ENCODE results near the gene RNH1.
A peak's percentile ranks its signal among the peaks of the same experiment; 100 is the strongest.

The RNH1 gene

GRCh38 chr11:536841-537621, 30.0 kb upstream of the RNH1 start, which contains the start of gene LRRC56:
Gene LRRC56 (plus strand): TSS chr11:537527. CDS start chr11:540685, 3,158 bp downstream.
- peak; percentile 87 for DNase-seq

- DNase-seq = peak; percentile 98
These were observed 28.7 kb upstream of the RNH1 start, which contains the start of gene HRAS for GRCh38 chr11:535519-536454. Gene HRAS (minus strand): TSS chr11:535576.

GRCh38 chr11:535210-535518, 28.1 kb upstream of the RNH1 start:
- no peak for DNase-seq

- DNase-seq = peak; percentile 37
These were observed 27.6 kb upstream of the RNH1 start for GRCh38 chr11:534396-535209.

DNA sequence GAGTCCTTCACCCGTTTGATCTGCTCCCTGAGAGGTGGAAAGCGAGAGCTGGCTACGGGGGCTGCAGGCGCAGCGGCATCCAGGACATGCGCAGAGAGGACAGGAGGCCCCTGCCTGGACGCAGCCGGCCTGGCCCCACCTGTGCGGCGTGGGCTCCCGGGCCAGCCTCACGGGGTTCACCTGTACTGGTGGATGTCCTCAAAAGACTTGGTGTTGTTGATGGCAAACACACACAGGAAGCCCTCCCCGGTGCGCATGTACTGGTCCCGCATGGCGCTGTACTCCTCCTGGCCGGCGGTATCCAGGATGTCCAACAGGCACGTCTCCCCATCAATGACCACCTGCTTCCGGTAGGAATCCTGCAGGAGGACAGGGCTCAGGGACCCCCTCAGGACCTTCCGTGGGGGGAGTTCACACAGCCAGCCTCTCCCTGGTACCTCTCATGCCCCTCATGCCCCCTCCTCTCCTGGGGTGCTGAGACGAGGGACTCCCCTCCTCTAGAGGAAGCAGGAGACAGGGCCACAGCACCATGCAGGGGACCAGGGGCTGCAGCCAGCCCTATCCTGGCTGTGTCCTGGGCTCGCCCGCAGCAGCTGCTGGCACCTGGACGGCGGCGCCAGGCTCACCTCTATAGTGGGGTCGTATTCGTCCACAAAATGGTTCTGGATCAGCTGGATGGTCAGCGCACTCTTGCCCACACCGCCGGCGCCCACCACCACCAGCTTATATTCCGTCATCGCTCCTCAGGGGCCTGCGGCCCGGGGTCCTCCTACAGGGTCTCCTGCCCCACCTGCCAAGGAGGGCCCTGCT, 26.7 kb upstream of the RNH1 start:
- DNase-seq = no peak

GRCh38 chr11:532986-533585, 26.0 kb upstream of the RNH1 start:
- DNase-seq = no peak

GRCh38 chr11:532527-532985, 25.5 kb upstream of the RNH1 start:
- DNase-seq = no peak

- DNase-seq = no peak
These were observed 25.0 kb upstream of the RNH1 start for GRCh38 chr11:531919-532526.

DNA sequence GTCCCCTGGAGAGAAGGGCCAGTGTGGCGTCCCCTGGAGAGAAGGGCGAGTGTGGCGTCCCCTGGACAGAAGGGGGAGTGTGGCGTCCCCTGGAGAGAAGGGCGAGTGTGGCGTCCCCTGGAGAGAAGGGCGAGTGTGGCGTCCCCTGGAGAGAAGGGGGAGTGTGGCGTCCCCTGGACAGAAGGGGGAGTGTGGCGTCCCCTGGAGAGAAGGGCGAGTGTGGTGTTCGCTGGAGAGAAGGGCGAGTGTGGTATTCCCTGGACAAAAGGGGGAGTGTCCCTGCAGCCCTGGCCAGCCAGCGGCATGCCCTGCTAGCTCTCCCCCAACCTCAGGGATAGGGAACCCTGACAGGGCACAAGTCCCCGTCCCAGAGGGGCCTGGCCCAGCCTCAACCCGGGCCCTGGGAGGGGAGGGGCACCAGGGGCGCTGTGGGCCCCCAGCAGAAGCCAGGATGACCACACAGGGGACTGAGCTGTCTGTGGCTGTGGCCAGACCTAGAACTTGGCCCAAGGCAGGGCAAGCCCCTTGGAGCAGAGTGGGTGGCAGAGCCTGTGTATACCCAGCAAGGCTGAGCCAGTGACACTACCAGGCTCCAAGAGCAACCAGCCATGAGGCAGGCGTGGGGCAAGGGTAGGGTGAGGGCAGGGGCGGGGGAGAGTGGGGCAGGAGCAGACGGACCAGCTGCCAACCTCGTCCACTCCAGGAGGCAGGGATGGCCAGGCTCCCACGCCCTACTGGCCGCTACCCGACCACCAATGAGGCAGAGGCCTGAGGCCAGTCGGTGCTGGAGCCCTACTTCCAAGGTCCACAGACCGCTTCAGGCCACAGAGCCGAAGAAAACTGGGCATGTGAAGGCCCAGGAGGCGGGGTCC, 24.2 kb upstream of the RNH1 start:
- DNase-seq = no peak

DNA sequence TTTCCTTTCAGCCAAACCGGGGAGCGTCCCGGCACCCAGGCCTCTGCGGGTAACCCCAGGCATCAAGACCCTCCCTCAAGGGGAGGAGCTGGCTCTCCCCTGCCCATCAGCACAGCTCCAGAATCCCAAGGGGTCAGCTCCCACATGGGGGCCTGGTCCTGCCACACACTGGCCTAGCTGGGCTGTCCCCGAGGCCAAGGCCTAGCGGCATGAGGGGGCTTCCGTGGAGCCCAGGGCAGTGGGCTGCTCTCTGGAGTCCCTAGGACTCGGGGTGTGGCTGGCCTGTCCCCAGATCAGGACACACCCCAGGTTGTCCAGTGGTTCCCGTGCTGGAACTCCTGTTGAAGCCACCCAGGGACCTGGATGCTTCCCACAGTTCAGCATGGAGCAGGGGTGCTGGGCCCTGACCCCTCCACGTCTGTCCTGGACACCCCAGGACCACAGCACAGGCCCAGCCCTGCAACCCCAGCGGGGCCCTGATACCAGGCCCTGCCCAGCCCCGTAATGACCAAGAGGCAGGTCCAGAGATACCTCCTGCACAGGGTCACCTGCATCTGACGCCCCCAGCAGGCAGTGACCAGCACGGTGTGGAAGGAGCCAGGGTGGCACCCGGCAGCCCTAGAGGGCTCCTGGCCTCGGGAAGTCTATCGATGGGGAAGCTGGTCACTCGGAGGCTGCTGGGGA, 22.8 kb upstream of the RNH1 start:
- no peak for DNase-seq

DNA sequence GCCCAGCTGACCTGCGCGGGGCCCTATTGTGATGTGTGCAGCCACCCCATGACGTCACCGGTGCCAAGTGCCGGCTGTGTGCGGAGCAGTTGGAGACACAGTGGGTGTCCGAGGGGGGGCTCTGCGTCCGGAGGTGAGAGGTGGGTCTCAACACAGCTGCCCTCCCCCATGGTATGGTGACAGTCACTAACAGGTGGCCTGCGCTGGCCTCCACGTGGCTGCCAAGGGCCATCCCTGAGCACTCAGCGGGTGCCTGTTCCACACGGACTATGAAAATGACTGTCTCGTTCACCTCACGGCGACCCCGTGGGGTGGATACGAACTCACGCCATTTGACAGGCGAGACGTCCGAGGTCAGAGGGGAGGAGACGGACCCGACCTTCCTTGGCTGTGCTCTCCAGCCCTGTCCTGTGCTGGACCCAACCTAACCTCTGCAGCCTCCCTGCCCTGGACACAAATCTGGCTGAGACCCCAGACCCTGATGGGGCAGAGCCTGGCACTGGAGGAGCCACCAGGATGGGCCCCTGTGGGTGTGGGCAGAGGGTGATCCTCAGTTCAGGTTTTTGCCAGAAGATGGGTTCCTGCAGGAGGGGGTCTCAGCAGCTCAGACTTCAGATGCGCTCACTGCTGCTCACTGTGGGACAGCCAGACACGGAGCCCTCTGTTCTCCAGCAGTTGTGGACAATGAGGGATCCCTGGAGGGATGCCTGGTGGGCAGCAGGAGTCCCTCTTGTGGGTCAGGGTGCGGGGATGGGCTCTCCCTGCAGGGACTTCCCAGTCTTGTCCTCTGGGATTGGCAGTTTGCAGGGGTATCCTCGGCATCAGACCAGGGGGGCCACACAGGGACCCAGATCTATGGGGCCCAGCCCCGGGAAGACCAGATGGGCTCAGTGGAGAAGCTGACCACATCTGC, 22.0 kb upstream of the RNH1 start:
- peak; percentile 39 for DNase-seq

DNA sequence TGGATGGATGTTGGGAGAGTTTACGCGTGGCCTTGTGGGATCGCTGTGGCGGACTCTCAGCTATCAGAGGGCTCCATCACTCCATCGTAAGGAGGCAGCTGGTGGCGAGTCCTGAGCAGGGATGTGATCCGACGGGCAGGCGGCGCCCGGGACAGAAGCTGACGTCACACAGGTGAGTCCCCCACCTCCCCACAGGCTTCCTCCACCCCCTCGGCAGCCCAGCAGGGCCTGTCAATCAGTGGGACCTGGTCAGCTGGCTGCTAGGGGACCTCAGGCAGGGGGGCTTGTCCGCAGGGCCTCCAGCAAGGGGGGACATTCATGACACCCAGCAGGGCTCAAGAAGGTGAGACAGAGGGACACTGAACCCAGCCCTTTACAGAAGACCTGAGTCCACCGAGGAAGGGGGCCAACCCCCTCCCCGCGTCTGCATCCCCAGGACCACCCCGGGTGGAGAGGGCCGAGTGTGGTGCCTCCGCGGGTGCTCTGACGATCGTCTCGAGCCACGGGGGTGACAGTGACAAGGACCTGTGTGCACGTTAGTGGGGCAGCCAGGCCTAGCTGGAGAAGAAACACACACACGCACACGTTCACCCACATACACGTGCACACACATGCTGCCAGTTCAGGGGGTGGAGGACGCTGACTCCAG, 21.2 kb upstream of the RNH1 start:
- no peak for DNase-seq

DNA sequence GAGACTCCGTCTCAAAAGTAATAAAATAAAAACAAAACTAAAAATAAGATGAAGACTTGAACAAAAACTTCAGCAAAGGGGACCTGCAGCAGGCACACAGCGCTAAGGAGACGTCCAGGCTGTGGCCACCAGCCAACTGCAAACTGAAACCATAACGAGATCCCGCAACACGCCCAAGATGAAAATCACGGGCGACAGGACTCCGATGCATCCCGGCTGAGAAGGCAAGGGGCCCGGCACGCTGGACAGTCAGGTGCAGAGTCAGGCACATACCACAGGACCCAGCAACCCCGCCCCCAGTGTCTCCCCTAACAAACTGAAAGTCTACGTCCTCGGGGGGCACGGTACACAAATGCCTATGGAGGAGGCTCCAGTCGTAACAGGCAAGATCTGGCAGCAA, 19.1 kb upstream of the RNH1 start:
- no peak for DNase-seq

DNA sequence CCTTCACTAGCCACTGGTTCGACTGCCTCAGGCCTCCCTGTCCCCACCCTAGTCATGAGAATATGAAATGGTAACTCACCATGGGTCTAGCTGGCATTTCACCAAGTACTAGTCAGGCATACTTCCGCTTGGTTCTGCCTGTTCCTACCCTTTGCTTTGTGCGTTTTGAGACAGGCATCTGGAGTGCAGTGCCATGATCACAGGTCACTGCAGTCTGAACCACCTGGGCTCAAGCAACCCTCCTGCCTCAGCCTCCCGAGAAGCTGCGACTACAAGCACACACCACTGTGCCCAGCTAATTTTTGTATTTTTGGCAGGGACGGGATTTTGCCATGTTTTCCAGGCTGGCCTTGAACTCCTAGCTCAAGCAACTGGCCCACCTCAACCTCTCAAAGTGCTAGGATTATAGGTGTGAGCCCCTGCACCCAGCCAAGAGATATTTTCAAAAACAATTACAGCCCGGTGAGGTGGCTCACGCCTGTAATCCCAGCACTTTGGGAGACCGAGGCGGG, 14.2 kb upstream of the RNH1 start:
- DNase-seq = no peak

DNA sequence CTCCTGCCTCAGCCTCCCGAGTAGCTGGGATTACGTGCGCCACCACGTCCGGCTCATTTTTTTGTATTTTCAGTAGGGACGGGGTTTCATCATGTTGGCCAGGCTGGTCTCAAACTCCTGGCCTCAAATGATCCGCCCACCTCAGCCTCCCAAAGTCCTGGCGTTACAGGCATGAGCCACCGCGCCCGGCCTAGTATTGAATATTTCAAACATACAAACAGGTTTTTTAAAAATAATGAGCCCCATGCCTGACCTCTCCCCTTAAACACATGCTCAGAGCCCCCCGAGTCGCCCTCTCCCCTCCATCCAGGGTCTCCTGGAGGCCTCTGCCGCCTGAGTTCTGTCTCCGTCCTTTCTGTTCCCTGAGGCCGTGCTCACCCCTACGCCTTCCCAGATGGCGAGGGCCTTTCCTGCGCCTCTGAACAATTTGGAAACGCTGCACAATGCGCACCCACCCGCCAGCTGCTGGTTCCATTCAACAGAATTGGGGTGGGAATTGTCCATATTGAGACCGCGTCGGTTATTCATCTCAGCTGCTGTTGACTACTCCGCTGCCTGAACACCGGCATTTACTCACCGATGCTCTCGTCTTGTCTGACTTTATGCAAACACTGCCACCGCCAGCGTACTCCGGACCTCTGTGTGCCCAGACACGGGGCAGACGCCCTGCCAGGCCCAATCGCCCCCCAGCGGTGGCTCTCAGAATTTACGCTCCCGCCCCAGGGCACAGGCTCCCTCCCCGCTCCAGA, 13.6 kb upstream of the RNH1 start:
- DNase-seq = no peak

- DNase-seq = peak; percentile 94
These were observed 11.6 kb upstream of the RNH1 start for GRCh38 chr11:518463-519202.

Data from eye (tissue), 1 donor.